BE2C (cell line): ENCODE data around the gene LRRC43.

Experiments
- DNase-seq: peaks from one replicate; pipeline ENCODE4 v3.0.0-alpha.2; 2020
- H3K27me3 ChIP-seq: fragments of 250-450 bp; sonication (Bioruptor Pico); 2 replicates; pipeline ENCODE4 v1.5.1; 2020; ENCODE audit warnings: mild to moderate bottlenecking
- H3K36me3 ChIP-seq: fragments of 250-450 bp; sonication (Bioruptor Pico); 2 replicates; pipeline ENCODE4 v1.5.1; 2020; ENCODE audit warnings: mild to moderate bottlenecking
- H3K4me1 ChIP-seq: fragments of 250-450 bp; sonication (Bioruptor Pico); 2 replicates; pipeline ENCODE4 v1.5.1; 2020
- H3K4me3 ChIP-seq: 2 replicates; pipeline ENCODE4 v1.5.1; 2011; ENCODE audit warnings: low read depth, low read length
- H3K9me3 ChIP-seq: fragments of 250-450 bp; sonication (Bioruptor Pico); 2 replicates; pipeline ENCODE4 v1.5.1; 2020
- CTCF ChIP-seq: IDR thresholded peaks from 2 replicates; pipeline ENCODE4 v1.5.1; 2012; ENCODE audit warnings: mild to moderate bottlenecking, low read depth, low read length

LRRC43 gene

DNA sequence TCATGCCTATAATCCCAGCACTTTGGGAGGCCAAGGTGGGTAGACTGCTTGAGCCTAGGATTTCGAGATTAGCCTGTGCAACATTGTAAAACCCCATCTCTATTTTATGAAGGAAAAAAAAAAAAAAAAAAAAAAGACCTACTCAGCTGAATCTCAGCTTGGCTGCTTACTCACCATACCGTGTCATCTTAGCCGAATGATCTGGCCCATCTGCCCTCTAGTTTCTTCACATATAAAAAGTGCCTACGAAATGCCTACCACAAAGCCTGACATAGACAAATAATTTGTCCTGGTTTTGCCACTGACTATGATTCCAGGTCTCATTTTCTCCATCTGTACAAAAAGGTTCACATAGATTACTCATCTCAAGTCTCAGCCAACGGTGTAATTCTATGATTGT lies 32.8 kb downstream of the LRRC43 start:
- H3K9me3 ChIP-seq, result no peaks in the 10 kb centered on the region
- H3K36me3 ChIP-seq, result peaks cover 85% of the 10 kb centered on the region
- H3K4me3 ChIP-seq, result no peak overlapping the region
- no peak for DNase-seq
- no peaks in the 10 kb centered on the region for H3K27me3 ChIP-seq
- no peak for TF ChIP-seq CTCF
- H3K4me1 ChIP-seq, result no peaks in the 10 kb centered on the region

DNA sequence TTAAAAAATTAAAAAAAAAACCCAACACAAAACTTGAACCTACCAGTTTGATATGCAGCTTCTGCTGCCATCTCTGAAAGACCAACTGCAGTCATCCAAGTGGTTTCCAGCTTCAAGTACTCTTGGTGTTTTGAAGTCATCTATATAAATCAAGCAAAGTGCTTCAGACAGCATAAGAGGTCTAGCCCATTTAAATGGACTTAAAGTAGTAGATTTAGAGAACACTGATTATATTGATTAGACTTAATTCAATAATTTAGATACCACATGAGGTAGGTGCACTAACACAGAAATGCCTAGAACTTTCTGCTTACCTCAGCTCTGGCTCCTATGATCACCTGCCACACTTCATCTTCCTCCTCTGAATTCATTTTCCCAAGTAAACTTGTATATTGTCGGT lies 33.5 kb downstream of the LRRC43 start:
- no peak for TF ChIP-seq CTCF
- Histone ChIP-seq H3K9me3 (no peaks in the 10 kb centered on the region), H3K36me3 (peaks cover 87% of the 10 kb centered on the region), H3K27me3 (no peaks in the 10 kb centered on the region), H3K4me3 (no peak overlapping the region), H3K4me1 (no peaks in the 10 kb centered on the region)
- DNase-seq, result no peak

DNA sequence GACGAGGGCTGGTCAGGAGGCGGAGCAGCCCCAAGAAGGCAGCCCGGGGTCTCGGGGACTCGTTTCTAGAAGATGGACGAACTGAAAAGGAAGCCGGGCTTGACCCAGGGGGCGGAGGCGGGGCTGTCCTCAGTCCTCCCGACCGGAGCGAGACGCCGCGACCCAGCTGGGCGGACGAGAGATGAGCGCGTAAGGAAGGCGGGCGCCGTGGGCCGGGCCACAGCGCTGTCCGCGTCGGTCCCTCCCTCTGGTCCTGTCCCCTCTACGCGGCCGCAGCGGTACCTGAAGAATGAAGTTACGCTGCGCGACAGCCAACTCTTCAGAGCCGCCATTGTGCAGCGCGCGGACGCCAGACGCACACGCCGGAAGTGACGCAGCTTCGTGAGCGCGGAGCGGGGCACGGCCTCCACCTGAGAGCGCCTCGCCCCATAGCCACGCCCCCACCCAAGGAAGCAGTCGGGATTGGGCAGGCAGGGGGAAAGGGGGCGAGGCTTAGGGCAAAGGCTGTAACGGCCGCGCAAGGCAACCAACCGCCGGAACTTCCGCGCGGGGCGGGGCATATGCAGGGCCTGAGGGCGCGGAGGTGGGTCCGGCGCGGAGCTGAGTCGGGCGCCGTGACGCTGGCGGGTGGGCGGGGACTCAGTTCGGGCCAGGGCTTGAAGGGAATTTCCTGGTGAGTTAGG lies 42.9 kb downstream of the LRRC43 start, which contains the start of gene DIABLO:
DIABLO (minus strand) TSS at position 370 of the 683 bp plus-strand sequence; CDS start at position 332, 38 bp downstream.
- TF ChIP-seq CTCF, result no peak
- Histone ChIP-seq H3K4me3 (peak within 1 kb of the TSS; percentile 94), H3K36me3 (peaks cover 38% of the 10 kb centered on the region), H3K27me3 (no peaks in the 10 kb centered on the region), H3K4me1 (peaks cover 10% of the 10 kb centered on the region), H3K9me3 (no peaks in the 10 kb centered on the region)
- peak; percentile 100 for DNase-seq

DNA sequence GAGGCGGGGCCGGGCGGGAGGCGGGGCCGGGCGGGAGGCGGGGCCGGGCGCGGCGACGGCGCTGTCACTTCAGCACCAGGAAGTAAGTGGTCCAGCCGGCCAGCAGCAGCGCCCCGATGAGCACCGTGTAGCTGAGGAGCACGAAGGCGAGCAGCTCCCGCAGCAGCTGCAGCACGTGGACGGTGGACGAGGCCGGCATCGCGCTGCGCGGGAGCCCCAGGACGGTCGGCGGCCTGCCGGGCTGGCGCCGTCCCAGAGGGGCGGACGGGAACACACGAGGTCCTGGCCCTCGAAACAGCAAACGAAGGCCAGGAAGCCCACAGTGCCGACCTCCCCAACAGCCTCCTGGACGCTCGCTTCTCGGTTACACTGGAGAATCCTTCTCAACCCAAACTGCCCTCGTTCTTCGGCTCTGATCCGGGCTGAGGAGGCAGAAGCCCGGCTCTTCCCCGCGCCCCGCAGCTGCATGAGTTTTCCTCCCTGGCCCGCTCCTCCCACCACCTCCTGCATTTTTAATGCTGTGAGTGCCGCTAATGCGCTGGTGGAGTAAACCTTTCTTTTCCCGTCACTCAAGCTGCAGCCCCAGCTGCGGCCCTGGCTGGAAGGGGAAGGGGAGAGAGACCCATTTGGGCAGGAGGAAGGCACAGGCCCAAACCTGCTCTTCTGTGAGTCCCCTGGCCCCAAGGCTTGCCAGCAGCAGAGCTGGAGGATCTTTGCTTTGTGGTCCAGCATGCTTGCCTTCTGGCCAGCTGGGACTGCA lies 43.6 kb downstream of the LRRC43 start:
- peaks cover 37% of the 10 kb centered on the region for H3K36me3 ChIP-seq
- DNase-seq, result peak; percentile 36
- H3K4me3 ChIP-seq, result peak overlapping the region; percentile 94
- no peaks in the 10 kb centered on the region for H3K27me3 ChIP-seq
- H3K4me1 ChIP-seq, result peaks cover 10% of the 10 kb centered on the region
- H3K9me3 ChIP-seq, result no peaks in the 10 kb centered on the region
- no peak for TF ChIP-seq CTCF

DNA sequence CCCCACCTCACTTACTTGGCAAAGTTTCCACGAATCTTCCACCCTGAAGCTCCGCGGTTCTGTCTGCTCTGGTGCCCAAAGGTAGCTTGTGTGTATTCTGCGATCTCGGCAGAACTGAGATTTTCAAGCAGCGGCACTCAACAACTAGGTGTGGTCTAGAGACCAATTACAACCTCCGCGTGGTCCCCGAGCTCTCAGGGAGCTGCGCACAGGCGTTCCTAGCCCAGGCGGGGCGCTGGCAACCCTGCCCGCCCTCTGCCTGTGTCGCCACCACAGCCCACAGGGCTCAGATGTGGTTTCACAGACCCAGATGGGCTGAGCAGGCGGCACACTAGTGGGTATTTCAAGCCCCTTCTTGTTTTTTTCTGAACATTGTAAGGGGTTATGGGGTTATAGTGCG lies 44.4 kb downstream of the LRRC43 start:
- Histone ChIP-seq H3K4me3 (peak overlapping the region; percentile 94), H3K36me3 (peaks cover 31% of the 10 kb centered on the region), H3K4me1 (peaks cover 10% of the 10 kb centered on the region), H3K27me3 (no peaks in the 10 kb centered on the region), H3K9me3 (no peaks in the 10 kb centered on the region)
- TF ChIP-seq CTCF, result peak; percentile 23; the same call in 1 of the 2 replicates
- DNase-seq, result peak; percentile 87

- Histone ChIP-seq H3K4me3 (peak overlapping the region; percentile 94), H3K36me3 (peaks cover 27% of the 10 kb centered on the region), H3K4me1 (peaks cover 10% of the 10 kb centered on the region), H3K27me3 (no peaks in the 10 kb centered on the region), H3K9me3 (no peaks in the 10 kb centered on the region)
- peak; percentile 81 for DNase-seq
- TF ChIP-seq CTCF, result no peak
Observed at GRCh38 chr12:122228092-122228491, 45.2 kb downstream of the LRRC43 start.
